Neural cell (in vitro differentiated cells): ENCODE data around the gene SSBP2. TPM values are rescaled to one million over a fixed set of nuclear protein-coding genes. Genes with fewer than 3 reads are reported as not detected.

Source experiments
- H2AFZ ChIP-seq: fragments of 200-600, 300-800 bp; sonication (generic), shearing (Covaris generic); 2 replicates; pipeline ENCODE4 v1.6.0; 2014; ENCODE audit warnings: low read depth, mild to moderate bottlenecking, antibody characterized with exemption, low read length, moderate library complexity
- H3F3A ChIP-seq: fragments of 200-600 bp; shearing (Covaris generic); 2 replicates; pipeline ENCODE4 v1.6.1; 2016; ENCODE audit warnings: mild to moderate bottlenecking, moderate library complexity, mixed read lengths, antibody characterized with exemption, low read length; ENCODE audit not compliant: insufficient read depth, poor library complexity, severe bottlenecking
- H3K27ac ChIP-seq: fragments of 200-600, 300-800 bp; sonication (generic), shearing (Covaris generic); 2 replicates; pipeline ENCODE4 v1.5.1; 2014; ENCODE audit warnings: mild to moderate bottlenecking, low read length, moderate library complexity
- H3K27me3 ChIP-seq: fragments of 300-800, 200-600 bp; sonication (generic), shearing (Covaris generic); 2 replicates; pipeline ENCODE4 v1.6.0; 2014; ENCODE audit warnings: mild to moderate bottlenecking, low read depth, low read length, moderate library complexity; ENCODE audit not compliant: insufficient read depth
- H3K36me3 ChIP-seq: fragments of 300-800, 200-600 bp; sonication (generic), shearing (Covaris generic); 2 replicates; pipeline ENCODE4 v1.5.1; 2014; ENCODE audit warnings: mild to moderate bottlenecking, antibody characterized with exemption, low read length, moderate library complexity; ENCODE audit not compliant: insufficient read depth
- H3K4me2 ChIP-seq: fragments of 300-800, 200-600 bp; sonication (generic), shearing (Covaris generic); 2 replicates; pipeline ENCODE4 v1.6.0; 2014; ENCODE audit warnings: mild to moderate bottlenecking, low read length
- H3K4me3 ChIP-seq: fragments of 300-800, 200-600 bp; sonication (generic), shearing (Covaris generic); 2 replicates; pipeline ENCODE4 v1.5.1; 2014; ENCODE audit warnings: mild to moderate bottlenecking, low read length, moderate library complexity
- H3K79me2 ChIP-seq: fragments of 200-600 bp; shearing (Covaris generic); replicated peaks from 2 replicates; pipeline ENCODE4 v1.6.0; 2014; ENCODE audit warnings: mild to moderate bottlenecking, low read length, moderate library complexity; ENCODE audit not compliant: insufficient read depth
- H3K9ac ChIP-seq: fragments of 300-800, 200-600 bp; sonication (generic), shearing (Covaris generic); 2 replicates; pipeline ENCODE4 v1.6.1; 2016; ENCODE audit warnings: mild to moderate bottlenecking, low read length, mixed read lengths
- H3K9me2 ChIP-seq: fragments of 200-600 bp; shearing (Covaris generic); 2 replicates; pipeline ENCODE4 v1.6.1; 2016; ENCODE audit warnings: mild to moderate bottlenecking, low read length, mixed read lengths; ENCODE audit not compliant: insufficient read depth
- H3K9me3 ChIP-seq: fragments of 200-600, 300-800 bp; sonication (generic), shearing (Covaris generic); 2 replicates; pipeline ENCODE4 v1.6.1; 2016; ENCODE audit warnings: mild to moderate bottlenecking, mixed run types, low read length, moderate library complexity, mixed read lengths
- H4K20me1 ChIP-seq: fragments of 200-600 bp; shearing (Covaris generic); 2 replicates; pipeline ENCODE4 v1.6.1; 2016; ENCODE audit warnings: mild to moderate bottlenecking, mixed run types; ENCODE audit not compliant: insufficient read depth
- EP300 ChIP-seq: fragments of 450-650 bp; conservative IDR thresholded peaks from 2 replicates; pipeline ENCODE4 v1.6.1; 2014; ENCODE audit warnings: antibody characterized with exemption, mild to moderate bottlenecking, moderate library complexity; ENCODE audit not compliant: poor library complexity, severe bottlenecking
- EZH2 ChIP-seq: fragments of 200-600, 300-800 bp; shearing (Covaris generic), sonication (generic); IDR thresholded peaks from 2 replicates; pipeline ENCODE4 v1.6.1; 2014; ENCODE audit warnings: antibody characterized with exemption, low read length, borderline replicate concordance, mild to moderate bottlenecking; ENCODE audit not compliant: insufficient read depth, poor library complexity, severe bottlenecking
- MXI1 ChIP-seq: fragments of 450-650 bp; conservative IDR thresholded peaks from 2 replicates; pipeline ENCODE4 v1.6.1; 2014; ENCODE audit warnings: antibody characterized with exemption, mild to moderate bottlenecking; ENCODE audit not compliant: poor library complexity, severe bottlenecking
- POLR2AphosphoS5 ChIP-seq: IDR thresholded peaks from 2 replicates; pipeline ENCODE4 v1.6.1; 2012
- RAD21 ChIP-seq: fragments of 450-650 bp; conservative IDR thresholded peaks from 2 replicates; pipeline ENCODE4 v1.6.1; 2014; ENCODE audit warnings: antibody characterized with exemption, mild to moderate bottlenecking, moderate library complexity
- SMC3 ChIP-seq: fragments of 450-650 bp; conservative IDR thresholded peaks from 2 replicates; pipeline ENCODE4 v1.6.1; 2014; ENCODE audit warnings: antibody characterized with exemption, mild to moderate bottlenecking, moderate library complexity; ENCODE audit not compliant: poor library complexity
- TAF1 ChIP-seq: IDR thresholded peaks from 2 replicates; pipeline ENCODE4 v1.6.1; 2012; ENCODE audit warnings: low read depth
- polyA plus RNA-seq: library from polyadenylated mRNA; depleted of rRNA; stranded (reverse); fragments of >200 nt; gene quantifications from 2 replicates; pipeline ENCODE4 v1.2.3, GENCODE V29; 2014
- TF ChIP-seq, protein P1 (sequence below): IDR thresholded peaks from 2 replicates; pipeline ENCODE4 v1.6.1; 2012; ENCODE audit warnings: borderline replicate concordance
- TF ChIP-seq, protein P2 (sequence below): fragments of 450-650 bp; IDR thresholded peaks from 2 replicates; pipeline ENCODE4 v1.5.1; 2014; ENCODE audit warnings: antibody characterized with exemption, mild to moderate bottlenecking, moderate library complexity; ENCODE audit not compliant: poor library complexity, severe bottlenecking

SSBP2 gene
- polyA plus RNA-seq, 1 donor from 2014 or later: 128 TPM

DNA sequence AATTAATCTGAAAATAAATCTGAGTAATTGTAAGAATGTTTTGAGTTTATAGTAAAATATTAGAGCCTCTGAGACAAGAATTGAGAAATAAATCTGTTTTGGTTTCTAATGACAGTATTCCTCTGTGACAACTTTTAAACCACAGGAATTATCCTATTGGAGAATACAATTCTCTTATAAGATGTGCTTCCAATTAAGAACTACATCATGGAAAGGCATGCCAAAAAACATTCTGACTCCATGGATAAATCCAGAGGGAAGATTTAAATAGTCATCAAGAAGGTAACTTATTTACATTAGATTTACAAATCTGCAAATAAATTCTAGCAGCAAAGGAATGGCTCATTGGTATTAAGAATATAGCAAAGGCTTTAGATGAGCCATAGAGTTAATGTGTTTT lies 178.7 kb downstream of the SSBP2 start:
- no peak for TF ChIP-seq EP300
- no peak for TF ChIP-seq POLR2AphosphoS5
- no peak for TF ChIP-seq EZH2
- TF ChIP-seq TAF1: no peak
- no peak for TF ChIP-seq MXI1
- no peak for TF ChIP-seq SMC3
- no peak for TF ChIP-seq RAD21
- TF ChIP-seq, protein P1, sequence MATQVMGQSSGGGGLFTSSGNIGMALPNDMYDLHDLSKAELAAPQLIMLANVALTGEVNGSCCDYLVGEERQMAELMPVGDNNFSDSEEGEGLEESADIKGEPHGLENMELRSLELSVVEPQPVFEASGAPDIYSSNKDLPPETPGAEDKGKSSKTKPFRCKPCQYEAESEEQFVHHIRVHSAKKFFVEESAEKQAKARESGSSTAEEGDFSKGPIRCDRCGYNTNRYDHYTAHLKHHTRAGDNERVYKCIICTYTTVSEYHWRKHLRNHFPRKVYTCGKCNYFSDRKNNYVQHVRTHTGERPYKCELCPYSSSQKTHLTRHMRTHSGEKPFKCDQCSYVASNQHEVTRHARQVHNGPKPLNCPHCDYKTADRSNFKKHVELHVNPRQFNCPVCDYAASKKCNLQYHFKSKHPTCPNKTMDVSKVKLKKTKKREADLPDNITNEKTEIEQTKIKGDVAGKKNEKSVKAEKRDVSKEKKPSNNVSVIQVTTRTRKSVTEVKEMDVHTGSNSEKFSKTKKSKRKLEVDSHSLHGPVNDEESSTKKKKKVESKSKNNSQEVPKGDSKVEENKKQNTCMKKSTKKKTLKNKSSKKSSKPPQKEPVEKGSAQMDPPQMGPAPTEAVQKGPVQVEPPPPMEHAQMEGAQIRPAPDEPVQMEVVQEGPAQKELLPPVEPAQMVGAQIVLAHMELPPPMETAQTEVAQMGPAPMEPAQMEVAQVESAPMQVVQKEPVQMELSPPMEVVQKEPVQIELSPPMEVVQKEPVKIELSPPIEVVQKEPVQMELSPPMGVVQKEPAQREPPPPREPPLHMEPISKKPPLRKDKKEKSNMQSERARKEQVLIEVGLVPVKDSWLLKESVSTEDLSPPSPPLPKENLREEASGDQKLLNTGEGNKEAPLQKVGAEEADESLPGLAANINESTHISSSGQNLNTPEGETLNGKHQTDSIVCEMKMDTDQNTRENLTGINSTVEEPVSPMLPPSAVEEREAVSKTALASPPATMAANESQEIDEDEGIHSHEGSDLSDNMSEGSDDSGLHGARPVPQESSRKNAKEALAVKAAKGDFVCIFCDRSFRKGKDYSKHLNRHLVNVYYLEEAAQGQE: no peak
- TF ChIP-seq, protein P2, sequence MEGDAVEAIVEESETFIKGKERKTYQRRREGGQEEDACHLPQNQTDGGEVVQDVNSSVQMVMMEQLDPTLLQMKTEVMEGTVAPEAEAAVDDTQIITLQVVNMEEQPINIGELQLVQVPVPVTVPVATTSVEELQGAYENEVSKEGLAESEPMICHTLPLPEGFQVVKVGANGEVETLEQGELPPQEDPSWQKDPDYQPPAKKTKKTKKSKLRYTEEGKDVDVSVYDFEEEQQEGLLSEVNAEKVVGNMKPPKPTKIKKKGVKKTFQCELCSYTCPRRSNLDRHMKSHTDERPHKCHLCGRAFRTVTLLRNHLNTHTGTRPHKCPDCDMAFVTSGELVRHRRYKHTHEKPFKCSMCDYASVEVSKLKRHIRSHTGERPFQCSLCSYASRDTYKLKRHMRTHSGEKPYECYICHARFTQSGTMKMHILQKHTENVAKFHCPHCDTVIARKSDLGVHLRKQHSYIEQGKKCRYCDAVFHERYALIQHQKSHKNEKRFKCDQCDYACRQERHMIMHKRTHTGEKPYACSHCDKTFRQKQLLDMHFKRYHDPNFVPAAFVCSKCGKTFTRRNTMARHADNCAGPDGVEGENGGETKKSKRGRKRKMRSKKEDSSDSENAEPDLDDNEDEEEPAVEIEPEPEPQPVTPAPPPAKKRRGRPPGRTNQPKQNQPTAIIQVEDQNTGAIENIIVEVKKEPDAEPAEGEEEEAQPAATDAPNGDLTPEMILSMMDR: no peak
- Histone ChIP-seq H3K9me3 (no peaks in the 10 kb centered on the region), H3K27me3 (no peaks in the 10 kb centered on the region), H3K79me2 (peaks cover 12% of the 10 kb centered on the region), H4K20me1 (no peaks in the 10 kb centered on the region), H3K9me2 (no peaks in the 10 kb centered on the region), H3K4me2 (no peak overlapping the region), H3K9ac (no peak overlapping the region), H3K4me3 (no peak overlapping the region), H3K36me3 (no peaks in the 10 kb centered on the region), H3K27ac (no peak overlapping the region), H3F3A (no peaks in the 10 kb centered on the region), H2AFZ (no peak overlapping the region)

DNA sequence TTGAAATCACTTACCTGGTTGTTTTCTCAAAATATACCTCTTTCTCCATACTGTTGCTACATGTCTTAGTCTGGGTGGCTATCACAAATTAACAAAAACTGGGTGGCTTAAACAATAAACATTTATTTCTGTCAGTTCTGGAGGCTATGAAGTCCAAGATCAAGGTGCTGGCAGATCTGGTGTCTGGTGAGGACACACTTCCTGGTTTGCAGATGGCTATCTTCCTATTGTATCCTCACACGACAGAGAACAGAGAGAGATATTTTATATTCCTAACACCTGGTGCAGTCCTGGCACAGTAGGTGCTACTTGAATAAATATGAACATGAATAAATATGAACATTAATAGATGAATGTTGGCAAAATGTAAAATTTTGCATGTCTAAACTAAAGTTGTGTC lies 192.7 kb downstream of the SSBP2 start:
- Histone ChIP-seq H3F3A (no peaks in the 10 kb centered on the region), H3K79me2 (peaks cover 5% of the 10 kb centered on the region), H3K9me3 (no peaks in the 10 kb centered on the region), H3K36me3 (no peaks in the 10 kb centered on the region), H3K27ac (no peak overlapping the region), H4K20me1 (no peaks in the 10 kb centered on the region), H3K4me3 (no peak overlapping the region), H3K9ac (no peak overlapping the region), H3K9me2 (no peaks in the 10 kb centered on the region), H3K27me3 (no peaks in the 10 kb centered on the region), H2AFZ (no peak overlapping the region), H3K4me2 (no peak overlapping the region)
- no peak for TF ChIP-seq RAD21
- no peak for TF ChIP-seq POLR2AphosphoS5
- TF ChIP-seq, protein P1: no peak
- TF ChIP-seq EP300: no peak
- TF ChIP-seq MXI1: no peak
- TF ChIP-seq, protein P2: no peak
- no peak for TF ChIP-seq EZH2
- TF ChIP-seq TAF1: no peak
- no peak for TF ChIP-seq SMC3
